HT1080 (cell line): ENCODE data around the gene LIG4. TPM values are rescaled to one million over a fixed set of nuclear protein-coding genes. Genes with fewer than 3 reads are reported as not detected.
"Not testable (repeated sequence)": the region's sequence is repeated elsewhere in the genome, so short reads cannot be mapped to it uniquely, and the experiment has no call there.

Experiments
- DNase-seq: peaks from one replicate; pipeline ENCODE4 v3.0.0-alpha.2; 2015; ENCODE audit warnings: low read depth
- polyA plus RNA-seq, 2 experiments: library from polyadenylated mRNA; depleted of rRNA; stranded (reverse); fragments of >200 nt; gene quantifications; 2 replicates each; pipeline ENCODE4 v1.2.3, GENCODE V29; 2015
- total RNA-seq: library from RNA; depleted of rRNA; stranded (reverse); fragments of >200 nt; shearing (Covaris generic); gene quantifications from 2 replicates; pipeline ENCODE4 v1.2.3, GENCODE V29; 2014; rRNA removed

LIG4 gene
- total RNA-seq, result 9.0 and 10.2 TPM in 2 replicates
- 6.1 and 8.4 TPM in 2 replicates for polyA plus RNA-seq (2015; cell fraction: cytosol; rRNA removed)
- 22.3 and 23.2 TPM in 2 replicates for polyA plus RNA-seq (2015; cell fraction: nucleus; rRNA removed)

- peak; percentile 85 for DNase-seq
These were observed at the start of gene LIG4 for GRCh38 chr13:108215436-108215835. Gene LIG4, minus strand, starts transcription at chr13:108215536. Its CDS starts 4,268 bp downstream, at chr13:108211268.

- no peak for DNase-seq
These were observed 48.5 kb upstream of the LIG4 start for GRCh38 chr13:108263621-108264355.

GRCh38 chr13:108257248-108257647, 41.9 kb upstream of the LIG4 start:
- DNase-seq, result no peak

- no peak for DNase-seq
These were observed 33.8 kb upstream of the LIG4 start for GRCh38 chr13:108249150-108249549.

- no peak for DNase-seq
These were observed 15.0 kb upstream of the LIG4 start for GRCh38 chr13:108230377-108230776.

- DNase-seq, result peak; percentile 36
These were observed 12.4 kb upstream of the LIG4 start for GRCh38 chr13:108227651-108228272.

- DNase-seq, result no peak
These were observed 10.8 kb upstream of the LIG4 start for GRCh38 chr13:108226184-108226583.

GRCh38 chr13:108225440-108225839, 10.1 kb upstream of the LIG4 start:
- DNase-seq, result no peak

- no peak for DNase-seq
These were observed 8.6 kb upstream of the LIG4 start for GRCh38 chr13:108223687-108224503.

GRCh38 chr13:108220041-108220440, 4.7 kb upstream of the LIG4 start:
- no peak for DNase-seq

- DNase-seq, result peak; percentile 94
These were observed 3.0 kb upstream of the LIG4 start, which contains the start of gene ABHD13 for GRCh38 chr13:108218044-108218974. Gene ABHD13, plus strand, starts transcription at chr13:108218392. Its CDS starts 10,827 bp downstream, at chr13:108229219.

- DNase-seq, result not testable (repeated sequence)
These were observed 2.1 kb upstream of the LIG4 start for GRCh38 chr13:108217307-108218043.

- no peak for DNase-seq
These were observed 680 bp downstream of the LIG4 start for GRCh38 chr13:108214441-108215271.

- DNase-seq, result peak; percentile 19
These were observed 1.4 kb downstream of the LIG4 start for GRCh38 chr13:108213946-108214345.

- DNase-seq, result no peak
These were observed 2.5 kb downstream of the LIG4 start for GRCh38 chr13:108212886-108213285.

- DNase-seq, result no peak
These were observed 4.8 kb downstream of the LIG4 start for GRCh38 chr13:108210551-108210950.

GRCh38 chr13:108200781-108201398, 14.4 kb downstream of the LIG4 start:
- DNase-seq, result peak; percentile 49

GRCh38 chr13:108195861-108196260, 19.5 kb downstream of the LIG4 start:
- DNase-seq, result no peak
